NCI-H2081 (cell line): Measurements from ENCODE around the gene KLF6.

ENCODE experiments used
- DNase-seq, 2 experiments: peaks; one replicate each; lab custom pipeline; 2025; lab: John Stamatoyannopoulos, UW

KLF6 gene

DNA sequence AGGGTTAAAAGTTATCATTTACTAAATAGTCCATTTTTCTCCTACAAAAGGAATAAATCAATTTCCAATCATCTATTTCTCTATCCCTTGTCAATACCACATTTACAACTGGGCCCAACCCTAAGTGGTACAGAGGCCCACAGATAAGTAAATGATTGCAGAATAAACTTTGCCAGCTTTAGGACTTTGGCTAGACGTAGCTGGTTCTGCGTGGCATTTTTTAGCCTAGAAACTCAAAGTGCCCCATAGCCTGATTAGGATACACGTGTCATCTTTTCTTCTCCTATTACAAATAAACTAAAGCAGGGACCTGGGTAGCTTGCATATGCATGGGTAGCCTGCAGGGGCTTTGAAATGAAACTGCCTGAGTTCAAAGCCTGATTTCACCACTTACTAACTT lies 56.4 kb downstream of the KLF6 start:
- DNase-seq = no peak

DNA sequence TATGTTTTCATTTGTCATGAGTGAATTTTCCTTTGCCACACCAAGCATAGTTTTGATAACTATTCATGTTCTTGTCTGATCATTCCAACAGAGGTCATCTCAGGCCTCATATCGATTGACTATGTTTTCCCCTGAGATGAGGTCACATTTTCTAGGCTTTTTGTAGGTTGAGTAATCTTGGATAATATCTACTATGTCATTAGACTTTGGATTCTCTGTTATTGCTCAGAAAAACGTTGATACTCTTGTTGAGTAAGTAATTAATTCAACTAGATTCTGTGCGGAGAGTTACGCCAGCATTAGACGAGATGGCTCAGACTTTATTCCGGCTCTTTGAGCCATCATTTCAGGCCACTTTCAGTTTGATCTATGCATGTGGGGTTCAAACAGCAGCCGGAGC lies 57.7 kb downstream of the KLF6 start:
- DNase-seq = no peak
